ENCODE data around the gene MEAK7.

MEAK7 gene

GRCh38 chr16:84465154-84465553 lies 39.3 kb downstream of the MEAK7 start:
- in situ Hi-C loops (cut with HindIII; ENCODE audit: low sequenced_read_pairs), result loop anchor here (10.0 kb wide), 2 partner anchors 170 to 200 kb away; partner anchors contain the start of gene WFDC1
- no peak for TF ChIP-seq CTCF (IDR thresholded peaks at IDR 0.05; ENCODE audit: low read depth, low read length, missing control alignments)
- no peak overlapping the region for H3K4me3 ChIP-seq (ENCODE audit: low read depth, low read length)
- no peak for DNase-seq (ENCODE audit: low read depth)

GRCh38 chr16:84464116-84464515 lies 40.3 kb downstream of the MEAK7 start:
- TF ChIP-seq CTCF (IDR thresholded peaks at IDR 0.05; ENCODE audit: low read depth, low read length, missing control alignments), result no peak
- no peak for DNase-seq (ENCODE audit: low read depth)
- in situ Hi-C loops (cut with HindIII; ENCODE audit: low sequenced_read_pairs), result loop anchor here (10.0 kb wide), 2 partner anchors 169 to 199 kb away; partner anchors contain the start of gene WFDC1
- no peak overlapping the region for H3K4me3 ChIP-seq (ENCODE audit: low read depth, low read length)

GRCh38 chr16:84463221-84463620 lies 41.2 kb downstream of the MEAK7 start:
- in situ Hi-C loops (cut with HindIII; ENCODE audit: low sequenced_read_pairs), result loop anchor here (10.0 kb wide), 2 partner anchors 168 to 198 kb away; partner anchors contain the start of gene WFDC1
- no peak for DNase-seq (ENCODE audit: low read depth)
- H3K4me3 ChIP-seq (ENCODE audit: low read depth, low read length), result no peak overlapping the region
- no peak for TF ChIP-seq CTCF (IDR thresholded peaks at IDR 0.05; ENCODE audit: low read depth, low read length, missing control alignments)

GRCh38 chr16:84462296-84463210 lies 41.9 kb downstream of the MEAK7 start:
- no peak for TF ChIP-seq CTCF (IDR thresholded peaks at IDR 0.05; ENCODE audit: low read depth, low read length, missing control alignments)
- in situ Hi-C loops (cut with HindIII; ENCODE audit: low sequenced_read_pairs), result loop anchor here (10.0 kb wide), 2 partner anchors 168 to 198 kb away; partner anchors contain the start of gene WFDC1
- no peak for DNase-seq (ENCODE audit: low read depth)
- H3K4me3 ChIP-seq (ENCODE audit: low read depth, low read length), result no peak overlapping the region

- TF ChIP-seq CTCF (IDR thresholded peaks at IDR 0.05; ENCODE audit: low read depth, low read length, missing control alignments), result no peak
- no peak for DNase-seq (ENCODE audit: low read depth)
- in situ Hi-C loops (cut with HindIII; ENCODE audit: low sequenced_read_pairs), result loop anchor here (10.0 kb wide), 2 partner anchors 167 to 197 kb away; partner anchors contain the start of gene WFDC1
- no peak overlapping the region for H3K4me3 ChIP-seq (ENCODE audit: low read depth, low read length)
Measured at GRCh38 chr16:84461413-84462295, 42.8 kb downstream of the MEAK7 start.

- no peak for TF ChIP-seq CTCF (IDR thresholded peaks at IDR 0.05; ENCODE audit: low read depth, low read length, missing control alignments)
- H3K4me3 ChIP-seq (ENCODE audit: low read depth, low read length), result no peak overlapping the region
- DNase-seq (ENCODE audit: low read depth), result no peak
- in situ Hi-C loops (cut with HindIII; ENCODE audit: low sequenced_read_pairs), result loop anchor here (10.0 kb wide), 2 partner anchors 166 to 196 kb away; partner anchors contain the start of gene WFDC1
Measured at GRCh38 chr16:84461029-84461412, 43.4 kb downstream of the MEAK7 start.
